ENCODE results near the gene CSGALNACT2.

The CSGALNACT2 gene

DNA sequence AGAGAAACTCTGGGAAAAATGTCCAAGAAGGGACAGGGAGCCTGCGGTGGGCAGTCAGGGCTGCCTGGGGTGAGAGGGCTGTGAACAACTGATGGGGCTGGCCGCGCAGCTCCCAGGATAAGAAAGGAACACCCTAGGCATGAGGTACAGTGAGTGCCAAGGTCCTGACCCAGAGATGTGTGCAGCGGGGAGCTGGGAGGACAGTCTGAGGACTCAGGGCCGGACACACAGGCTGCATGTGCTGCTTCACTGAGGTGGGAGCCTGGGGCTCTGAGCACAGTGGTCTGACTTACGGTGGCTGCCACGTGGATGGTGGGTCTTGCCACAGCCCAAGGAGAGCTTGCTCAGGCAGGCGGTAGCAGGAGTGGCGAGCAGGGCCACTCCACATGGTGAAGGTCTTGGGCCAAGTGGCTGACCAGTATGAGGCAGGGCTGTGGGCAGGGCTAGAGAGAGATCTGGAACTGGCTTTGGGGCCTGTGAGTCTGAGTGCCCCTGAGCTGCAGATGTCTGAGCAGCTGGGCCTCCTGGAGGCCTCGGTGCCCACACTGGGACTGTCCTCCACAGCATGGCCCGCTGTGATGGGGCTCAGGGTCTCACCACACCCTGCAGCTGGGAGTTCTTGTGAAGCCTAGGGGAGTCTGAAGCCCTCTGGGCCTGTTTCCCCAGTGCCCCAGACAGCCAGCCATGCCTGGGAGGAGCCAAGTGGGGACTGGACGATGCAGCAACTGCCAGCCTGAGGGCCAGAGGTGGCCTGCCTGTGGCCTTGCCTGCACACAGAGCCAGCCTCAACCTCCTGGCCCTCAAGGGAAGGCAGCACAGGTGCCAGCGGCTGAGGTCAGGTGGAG, 68.4 kb downstream of the CSGALNACT2 start:
- Histone ChIP-seq H3K4me3 (ENCODE audit: low read length in 2 of 2) (no peak overlapping the region), H3K27me3 (ENCODE audit: control insufficient read depth in 2 of 2, insufficient read depth in 2 of 2, low read length in 2 of 2) (no peaks in the 10 kb centered on the region), H3K4me1 (ENCODE audit: control insufficient read depth in 2 of 2, insufficient read depth in 2 of 2, low read length in 2 of 2) (peaks cover 0 to 2% of the 10 kb centered on the region in 2 donors), H3K27ac (ENCODE audit: low read depth in 2 of 2, low read length in 2 of 2) (no peak overlapping the region), H3K9me3 (ENCODE audit: control insufficient read depth in 2 of 2, low read length in 2 of 2) (no peaks in the 10 kb centered on the region), H3K36me3 (ENCODE audit: control insufficient read depth in 2 of 2, insufficient read depth in 2 of 2, low read length in 2 of 2) (no peaks in the 10 kb centered on the region), H3K9ac (ENCODE audit: low read depth in 1 of 2, low read length in 2 of 2) (no peak overlapping the region)

GRCh38 chr10:43208147-43209073, 70.2 kb downstream of the CSGALNACT2 start:
- Histone ChIP-seq H3K4me1 (ENCODE audit: control insufficient read depth in 2 of 2, insufficient read depth in 2 of 2, low read length in 2 of 2) (no peaks in the 10 kb centered on the region), H3K9ac (ENCODE audit: low read depth in 1 of 2, low read length in 2 of 2) (no peak overlapping the region), H3K27ac (ENCODE audit: low read depth in 2 of 2, low read length in 2 of 2) (no peak overlapping the region), H3K9me3 (ENCODE audit: control insufficient read depth in 2 of 2, low read length in 2 of 2) (no peaks in the 10 kb centered on the region), H3K27me3 (ENCODE audit: control insufficient read depth in 2 of 2, insufficient read depth in 2 of 2, low read length in 2 of 2) (no peaks in the 10 kb centered on the region), H3K36me3 (ENCODE audit: control insufficient read depth in 2 of 2, insufficient read depth in 2 of 2, low read length in 2 of 2) (no peaks in the 10 kb centered on the region), H3K4me3 (ENCODE audit: low read length in 2 of 2) (no peak overlapping the region)

- Histone ChIP-seq H3K4me3 (ENCODE audit: low read length in 2 of 2) (no peak overlapping the region), H3K27ac (ENCODE audit: low read depth in 2 of 2, low read length in 2 of 2) (no peak overlapping the region), H3K27me3 (ENCODE audit: control insufficient read depth in 2 of 2, insufficient read depth in 2 of 2, low read length in 2 of 2) (no peaks in the 10 kb centered on the region), H3K9me3 (ENCODE audit: control insufficient read depth in 2 of 2, low read length in 2 of 2) (no peaks in the 10 kb centered on the region), H3K36me3 (ENCODE audit: control insufficient read depth in 2 of 2, insufficient read depth in 2 of 2, low read length in 2 of 2) (no peaks in the 10 kb centered on the region), H3K4me1 (ENCODE audit: control insufficient read depth in 2 of 2, insufficient read depth in 2 of 2, low read length in 2 of 2) (no peaks in the 10 kb centered on the region), H3K9ac (ENCODE audit: low read depth in 1 of 2, low read length in 2 of 2) (no peak overlapping the region)
These were observed 70.8 kb downstream of the CSGALNACT2 start for GRCh38 chr10:43209074-43209455.

GRCh38 chr10:43209651-43210141, 71.5 kb downstream of the CSGALNACT2 start:
- no peak overlapping the region for H3K9ac ChIP-seq (ENCODE audit: low read depth in 1 of 2, low read length in 2 of 2)
- H3K4me1 ChIP-seq (ENCODE audit: control insufficient read depth in 2 of 2, insufficient read depth in 2 of 2, low read length in 2 of 2): no peaks in the 10 kb centered on the region
- no peaks in the 10 kb centered on the region for H3K27me3 ChIP-seq (ENCODE audit: control insufficient read depth in 2 of 2, insufficient read depth in 2 of 2, low read length in 2 of 2)
- H3K27ac ChIP-seq (ENCODE audit: low read depth in 2 of 2, low read length in 2 of 2): no peak overlapping the region
- no peaks in the 10 kb centered on the region for H3K9me3 ChIP-seq (ENCODE audit: control insufficient read depth in 2 of 2, low read length in 2 of 2)
- no peaks in the 10 kb centered on the region for H3K36me3 ChIP-seq (ENCODE audit: control insufficient read depth in 2 of 2, insufficient read depth in 2 of 2, low read length in 2 of 2)
- no peak overlapping the region for H3K4me3 ChIP-seq (ENCODE audit: low read length in 2 of 2)

- no peaks in the 10 kb centered on the region for H3K4me1 ChIP-seq (ENCODE audit: control insufficient read depth in 2 of 2, insufficient read depth in 2 of 2, low read length in 2 of 2)
- H3K27ac ChIP-seq (ENCODE audit: low read depth in 2 of 2, low read length in 2 of 2): no peak overlapping the region
- no peaks in the 10 kb centered on the region for H3K36me3 ChIP-seq (ENCODE audit: control insufficient read depth in 2 of 2, insufficient read depth in 2 of 2, low read length in 2 of 2)
- no peak overlapping the region for H3K4me3 ChIP-seq (ENCODE audit: low read length in 2 of 2)
- no peak overlapping the region for H3K9ac ChIP-seq (ENCODE audit: low read depth in 1 of 2, low read length in 2 of 2)
- no peaks in the 10 kb centered on the region for H3K9me3 ChIP-seq (ENCODE audit: control insufficient read depth in 2 of 2, low read length in 2 of 2)
- H3K27me3 ChIP-seq (ENCODE audit: control insufficient read depth in 2 of 2, insufficient read depth in 2 of 2, low read length in 2 of 2): no peaks in the 10 kb centered on the region
These were observed 72.3 kb downstream of the CSGALNACT2 start for GRCh38 chr10:43210556-43210955.

GRCh38 chr10:43211030-43211429, 72.8 kb downstream of the CSGALNACT2 start:
- H3K4me3 ChIP-seq (ENCODE audit: low read length in 2 of 2): no peak overlapping the region
- no peak overlapping the region for H3K9ac ChIP-seq (ENCODE audit: low read depth in 1 of 2, low read length in 2 of 2)
- no peaks in the 10 kb centered on the region for H3K27me3 ChIP-seq (ENCODE audit: control insufficient read depth in 2 of 2, insufficient read depth in 2 of 2, low read length in 2 of 2)
- H3K4me1 ChIP-seq (ENCODE audit: control insufficient read depth in 2 of 2, insufficient read depth in 2 of 2, low read length in 2 of 2): no peaks in the 10 kb centered on the region
- no peak overlapping the region for H3K27ac ChIP-seq (ENCODE audit: low read depth in 2 of 2, low read length in 2 of 2)
- H3K9me3 ChIP-seq (ENCODE audit: control insufficient read depth in 2 of 2, low read length in 2 of 2): no peaks in the 10 kb centered on the region
- no peaks in the 10 kb centered on the region for H3K36me3 ChIP-seq (ENCODE audit: control insufficient read depth in 2 of 2, insufficient read depth in 2 of 2, low read length in 2 of 2)

- H3K27me3 ChIP-seq (ENCODE audit: control insufficient read depth in 2 of 2, insufficient read depth in 2 of 2, low read length in 2 of 2): no peaks in the 10 kb centered on the region
- no peaks in the 10 kb centered on the region for H3K4me1 ChIP-seq (ENCODE audit: control insufficient read depth in 2 of 2, insufficient read depth in 2 of 2, low read length in 2 of 2)
- no peak overlapping the region for H3K27ac ChIP-seq (ENCODE audit: low read depth in 2 of 2, low read length in 2 of 2)
- no peaks in the 10 kb centered on the region for H3K36me3 ChIP-seq (ENCODE audit: control insufficient read depth in 2 of 2, insufficient read depth in 2 of 2, low read length in 2 of 2)
- H3K9me3 ChIP-seq (ENCODE audit: control insufficient read depth in 2 of 2, low read length in 2 of 2): no peaks in the 10 kb centered on the region
- no peak overlapping the region for H3K4me3 ChIP-seq (ENCODE audit: low read length in 2 of 2)
- no peak overlapping the region for H3K9ac ChIP-seq (ENCODE audit: low read depth in 1 of 2, low read length in 2 of 2)
These were observed 73.3 kb downstream of the CSGALNACT2 start for GRCh38 chr10:43211431-43212042.

DNA sequence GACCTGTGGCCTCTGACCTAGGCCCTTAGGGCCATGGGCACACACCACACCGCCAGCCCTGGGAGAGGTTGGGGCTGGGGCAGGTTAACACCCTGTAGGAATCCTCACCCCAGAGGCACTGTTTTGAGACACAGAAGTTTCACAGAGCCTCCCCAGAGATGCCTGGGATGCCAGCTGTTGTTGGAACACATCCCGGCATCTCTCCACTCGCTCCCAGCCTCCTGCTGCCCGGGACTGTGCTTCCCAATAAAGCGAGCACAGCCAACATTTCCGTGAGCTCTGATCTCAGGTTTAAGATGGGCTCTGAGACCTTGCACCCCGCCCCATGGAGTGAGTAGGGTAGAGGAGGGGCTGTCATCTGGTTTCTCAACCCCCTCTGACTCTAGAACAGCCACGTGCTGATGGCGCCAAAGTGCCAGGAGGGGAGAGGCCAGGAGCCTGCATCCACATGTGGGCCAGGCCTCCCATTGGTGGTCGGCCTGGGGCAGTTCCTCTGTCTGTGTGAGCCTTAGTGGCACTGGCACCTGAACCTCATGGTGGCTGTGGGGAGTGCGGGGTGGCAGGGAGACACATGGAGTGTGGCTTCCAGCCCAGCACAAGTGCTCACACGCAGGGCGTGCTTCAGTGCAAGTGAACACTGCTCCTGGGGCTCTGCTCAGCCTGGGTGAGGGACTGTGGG, 73.9 kb downstream of the CSGALNACT2 start:
- no peaks in the 10 kb centered on the region for H3K4me1 ChIP-seq (ENCODE audit: control insufficient read depth in 2 of 2, insufficient read depth in 2 of 2, low read length in 2 of 2)
- H3K27ac ChIP-seq (ENCODE audit: low read depth in 2 of 2, low read length in 2 of 2): no peak overlapping the region
- H3K9ac ChIP-seq (ENCODE audit: low read depth in 1 of 2, low read length in 2 of 2): no peak overlapping the region
- H3K36me3 ChIP-seq (ENCODE audit: control insufficient read depth in 2 of 2, insufficient read depth in 2 of 2, low read length in 2 of 2): no peaks in the 10 kb centered on the region
- H3K4me3 ChIP-seq (ENCODE audit: low read length in 2 of 2): no peak overlapping the region
- no peaks in the 10 kb centered on the region for H3K9me3 ChIP-seq (ENCODE audit: control insufficient read depth in 2 of 2, low read length in 2 of 2)
- H3K27me3 ChIP-seq (ENCODE audit: control insufficient read depth in 2 of 2, insufficient read depth in 2 of 2, low read length in 2 of 2): no peaks in the 10 kb centered on the region

DNA sequence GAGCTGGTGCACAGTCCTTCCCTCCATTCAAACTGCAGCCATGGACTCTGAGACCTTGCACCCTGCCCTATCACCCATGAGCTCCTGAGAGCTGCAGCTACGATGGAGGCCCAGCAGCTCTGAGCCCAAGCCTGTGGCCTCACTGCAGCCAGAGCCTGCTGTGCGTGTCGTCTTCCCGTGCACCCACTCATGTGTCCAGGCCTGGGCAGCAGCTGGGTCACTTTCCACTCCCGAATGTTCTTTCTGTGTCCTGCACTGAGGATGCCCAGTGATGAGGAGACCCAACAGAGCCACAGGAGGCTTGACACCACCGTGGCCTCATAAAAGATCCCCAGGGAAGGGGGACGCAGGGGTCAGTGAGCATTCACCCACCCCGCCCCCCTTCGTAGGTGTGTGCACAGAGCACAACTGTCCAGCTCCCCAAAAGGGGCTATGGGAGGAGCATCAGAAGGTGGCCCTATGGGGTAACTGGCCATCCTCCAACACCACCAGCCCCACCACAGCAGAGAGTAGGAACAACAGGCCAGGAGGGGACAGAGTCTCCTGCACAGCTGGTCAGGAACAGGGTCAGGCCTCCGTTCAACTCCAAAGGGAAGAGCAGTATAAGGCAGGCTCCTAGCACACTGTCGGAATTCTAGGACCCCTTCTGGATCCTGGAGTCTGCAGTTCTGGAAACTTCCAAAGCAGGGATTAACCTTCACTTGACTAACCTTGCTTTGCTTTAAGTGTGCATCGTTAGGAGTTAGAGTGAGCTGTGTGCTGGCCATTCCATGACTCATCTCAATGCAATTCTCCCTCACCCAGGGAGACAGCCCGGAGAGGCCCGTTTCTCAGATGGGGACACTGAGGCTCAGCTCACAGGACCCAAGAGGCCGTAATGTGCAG, 76.1 kb downstream of the CSGALNACT2 start:
- H3K27ac ChIP-seq (ENCODE audit: low read depth in 2 of 2, low read length in 2 of 2): no peak overlapping the region
- no peaks in the 10 kb centered on the region for H3K9me3 ChIP-seq (ENCODE audit: control insufficient read depth in 2 of 2, low read length in 2 of 2)
- no peak overlapping the region for H3K4me3 ChIP-seq (ENCODE audit: low read length in 2 of 2)
- H3K9ac ChIP-seq (ENCODE audit: low read depth in 1 of 2, low read length in 2 of 2): no peak overlapping the region
- no peaks in the 10 kb centered on the region for H3K27me3 ChIP-seq (ENCODE audit: control insufficient read depth in 2 of 2, insufficient read depth in 2 of 2, low read length in 2 of 2)
- H3K36me3 ChIP-seq (ENCODE audit: control insufficient read depth in 2 of 2, insufficient read depth in 2 of 2, low read length in 2 of 2): no peaks in the 10 kb centered on the region
- H3K4me1 ChIP-seq (ENCODE audit: control insufficient read depth in 2 of 2, insufficient read depth in 2 of 2, low read length in 2 of 2): no peaks in the 10 kb centered on the region
